Large intestine (tissue), 3 donors: ENCODE data around the gene CEP164. TPM values are rescaled to one million over a fixed set of nuclear protein-coding genes. Genes with fewer than 3 reads are reported as not detected.

Experiments
- DNase-seq, 2 donors: peaks; one replicate each; pipeline versions ENCODE4 v3.0.0 to v3.0.0-alpha.2; 2013
- H3K27ac ChIP-seq: one replicate; pipeline ENCODE4 v1.5.1; 2013; ENCODE audit warnings: low read length
- H3K27me3 ChIP-seq: 2 replicates; pipeline ENCODE4 v1.6.1; 2013; ENCODE audit warnings: low read length; ENCODE audit not compliant: control insufficient read depth, insufficient read depth
- H3K36me3 ChIP-seq: 2 replicates; pipeline ENCODE4 v1.6.1; 2013; ENCODE audit warnings: low read length; ENCODE audit not compliant: control insufficient read depth, insufficient read depth
- H3K4me1 ChIP-seq: one replicate; pipeline ENCODE4 v1.6.1; 2013; ENCODE audit warnings: low read length; ENCODE audit not compliant: control insufficient read depth, insufficient read depth
- H3K4me3 ChIP-seq: one replicate; pipeline ENCODE4 v1.5.1; 2013; ENCODE audit warnings: low read length
- H3K9me3 ChIP-seq: one replicate; pipeline ENCODE4 v1.6.1; 2013; ENCODE audit warnings: mild to moderate bottlenecking, low read depth, low read length, moderate library complexity; ENCODE audit not compliant: control insufficient read depth
- WGBS: methylation state at CpG from one replicate; pipeline ENCODE4 v1.1.5; 2013; ENCODE audit warnings: low lambda C conversion rate; ENCODE audit not compliant: insufficient coverage; 5-methylcytosine and 5-hydroxymethylcytosine counted together
- polyA plus RNA-seq: library from polyadenylated mRNA; unstranded; fragments of 120-200 nt; gene quantifications from one replicate; pipeline ENCODE4 v1.2.1, GENCODE V29; 2013

The CEP164 gene
- polyA plus RNA-seq, 1 donor = 31.0 TPM

DNA sequence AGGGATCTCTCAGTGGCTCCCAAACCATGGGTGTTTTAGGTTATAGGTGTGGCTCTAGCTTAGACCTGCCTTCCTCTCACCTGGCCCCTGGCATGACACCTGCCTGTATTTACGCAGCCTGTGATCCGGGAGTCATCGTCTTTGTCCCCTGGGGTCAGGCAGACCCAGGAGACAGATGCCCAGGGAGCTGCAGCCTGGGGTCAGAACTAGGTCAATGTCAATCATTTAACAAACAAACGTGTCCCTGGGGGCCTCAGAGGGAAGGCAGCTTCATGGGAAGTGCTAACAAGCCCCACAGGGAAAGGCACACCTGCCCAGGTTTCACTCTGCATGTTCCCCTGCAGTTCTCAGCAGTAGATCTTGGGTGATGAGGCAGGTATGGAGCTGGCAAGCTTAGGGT is 24.6 kb upstream of the CEP164 start:
- Histone ChIP-seq H3K4me3 (no peak overlapping the region), H3K27ac (no peak overlapping the region), H3K27me3 (no peaks in the 10 kb centered on the region), H3K36me3 (peaks cover 8% of the 10 kb centered on the region), H3K4me1 (peaks cover 35% of the 10 kb centered on the region), H3K9me3 (no peaks in the 10 kb centered on the region)
- WGBS = no CpG with 5 or more reads among the region's 4 CpGs
- no peak for DNase-seq

DNA sequence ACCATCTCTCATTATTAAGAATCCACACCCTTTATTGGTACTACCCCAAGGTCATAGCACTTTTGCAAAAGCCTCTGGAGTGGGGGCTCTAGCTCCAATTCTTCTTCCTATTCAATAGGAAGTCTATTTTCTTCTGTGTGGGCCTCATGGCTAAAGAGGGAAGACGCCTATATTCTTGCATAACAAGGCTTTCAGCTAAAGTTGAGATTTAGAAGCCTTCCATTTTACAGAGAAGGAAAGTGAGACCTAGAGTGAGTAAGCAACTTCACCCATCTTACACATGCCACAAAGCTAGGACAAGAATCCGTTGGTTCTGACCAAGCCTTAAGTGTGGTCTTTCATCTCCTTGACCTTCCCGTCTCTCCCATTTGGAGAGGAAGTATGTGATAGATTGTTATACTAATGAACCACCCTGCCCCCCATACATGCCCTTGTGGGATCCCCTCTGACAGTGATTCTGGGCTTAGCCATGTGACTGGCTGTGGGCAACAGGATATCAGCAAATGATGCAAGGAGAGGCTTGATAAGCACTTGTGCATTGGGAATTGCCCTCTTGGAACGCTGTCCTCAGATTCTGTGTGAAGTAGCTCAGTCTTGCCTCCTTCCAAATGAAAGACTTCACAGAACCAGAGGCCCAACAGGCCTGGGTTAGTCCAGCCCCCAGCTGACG is 23.9 kb upstream of the CEP164 start:
- WGBS = no CpG with 5 or more reads among the region's 5 CpGs
- H3K4me3 ChIP-seq = no peak overlapping the region
- H3K9me3 ChIP-seq = no peaks in the 10 kb centered on the region
- H3K36me3 ChIP-seq = peaks cover 8% of the 10 kb centered on the region
- no peaks in the 10 kb centered on the region for H3K27me3 ChIP-seq
- peak in 1 of 2 donors; percentile 66 for DNase-seq
- peaks cover 30% of the 10 kb centered on the region for H3K4me1 ChIP-seq
- H3K27ac ChIP-seq = no peak overlapping the region

DNA sequence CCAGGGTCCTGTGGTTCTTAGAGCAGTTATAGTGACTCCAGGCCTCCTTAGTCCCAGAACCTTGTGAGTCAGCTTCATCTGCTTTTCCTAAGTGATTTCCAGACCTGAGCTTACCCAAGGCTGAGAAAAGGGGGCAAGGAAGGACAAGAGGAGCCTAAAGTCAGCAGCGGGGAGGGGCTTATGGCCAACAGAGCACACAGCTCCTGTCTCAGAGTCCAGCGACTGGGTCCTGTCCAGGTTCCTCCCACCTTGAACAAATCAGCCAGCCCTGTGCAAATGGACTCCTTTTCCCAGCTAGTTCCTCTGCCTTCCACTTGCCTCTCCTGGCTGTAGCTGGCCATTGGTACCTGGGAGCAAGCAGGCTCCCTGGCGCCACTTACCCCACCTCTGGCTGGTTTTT is 22.5 kb upstream of the CEP164 start:
- WGBS = no CpG with 5 or more reads among the region's 3 CpGs
- Histone ChIP-seq H3K36me3 (peaks cover 8% of the 10 kb centered on the region), H3K4me1 (peaks cover 17% of the 10 kb centered on the region), H3K9me3 (no peaks in the 10 kb centered on the region), H3K4me3 (no peak overlapping the region), H3K27ac (no peak overlapping the region), H3K27me3 (no peaks in the 10 kb centered on the region)
- no peak for DNase-seq

DNA sequence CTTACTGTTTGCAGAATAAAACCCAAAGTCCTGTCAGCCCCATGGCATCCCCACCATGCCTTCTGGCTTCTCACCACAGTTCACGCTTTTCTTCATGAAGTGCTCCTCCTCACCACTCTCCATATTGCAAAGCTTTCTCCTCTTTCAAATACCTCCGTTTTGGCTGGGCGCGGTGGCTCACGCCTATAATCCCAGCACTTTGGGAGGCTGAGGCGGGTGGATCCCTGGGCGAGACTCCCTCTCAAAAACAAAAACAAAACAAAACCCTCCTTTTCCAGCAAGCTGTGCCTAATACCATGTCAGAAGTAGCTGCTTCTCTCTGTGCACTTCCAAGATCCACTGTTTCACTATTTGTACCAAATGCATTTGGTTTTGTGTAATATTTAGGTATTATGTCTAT is 18.3 kb upstream of the CEP164 start:
- DNase-seq = no peak
- H3K27ac ChIP-seq = no peak overlapping the region
- peaks cover 8% of the 10 kb centered on the region for H3K36me3 ChIP-seq
- no peaks in the 10 kb centered on the region for H3K4me1 ChIP-seq
- H3K4me3 ChIP-seq = no peak overlapping the region
- no peaks in the 10 kb centered on the region for H3K9me3 ChIP-seq
- H3K27me3 ChIP-seq = no peaks in the 10 kb centered on the region
- WGBS = no CpG with 5 or more reads among the region's 7 CpGs

DNA sequence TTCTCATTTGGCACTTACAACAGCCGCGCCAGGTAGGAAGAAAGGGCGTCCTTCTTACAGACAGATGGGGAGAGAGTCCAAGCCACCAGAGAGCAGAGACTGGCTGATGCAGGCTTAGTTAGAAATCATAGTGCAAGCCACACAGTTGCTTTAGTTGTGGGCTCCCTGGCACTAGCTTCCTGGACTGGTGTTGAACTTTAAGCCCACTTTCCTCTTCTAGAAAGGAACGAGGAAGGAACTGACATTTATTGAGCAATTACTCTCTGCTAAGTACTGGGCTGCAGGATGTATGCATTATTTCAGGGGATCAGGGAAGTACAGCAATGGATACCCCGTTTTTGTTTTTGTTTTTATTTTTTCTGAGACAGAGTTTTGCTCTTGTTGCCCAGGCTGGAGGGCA is 14.6 kb upstream of the CEP164 start:
- peaks cover 9% of the 10 kb centered on the region for H3K4me1 ChIP-seq
- H3K27me3 ChIP-seq = no peaks in the 10 kb centered on the region
- no peaks in the 10 kb centered on the region for H3K9me3 ChIP-seq
- H3K36me3 ChIP-seq = no peaks in the 10 kb centered on the region
- H3K4me3 ChIP-seq = no peak overlapping the region
- no CpG with 5 or more reads among the region's 5 CpGs for WGBS
- DNase-seq = peak in 1 of 2 donors; percentile 62
- no peak overlapping the region for H3K27ac ChIP-seq

DNA sequence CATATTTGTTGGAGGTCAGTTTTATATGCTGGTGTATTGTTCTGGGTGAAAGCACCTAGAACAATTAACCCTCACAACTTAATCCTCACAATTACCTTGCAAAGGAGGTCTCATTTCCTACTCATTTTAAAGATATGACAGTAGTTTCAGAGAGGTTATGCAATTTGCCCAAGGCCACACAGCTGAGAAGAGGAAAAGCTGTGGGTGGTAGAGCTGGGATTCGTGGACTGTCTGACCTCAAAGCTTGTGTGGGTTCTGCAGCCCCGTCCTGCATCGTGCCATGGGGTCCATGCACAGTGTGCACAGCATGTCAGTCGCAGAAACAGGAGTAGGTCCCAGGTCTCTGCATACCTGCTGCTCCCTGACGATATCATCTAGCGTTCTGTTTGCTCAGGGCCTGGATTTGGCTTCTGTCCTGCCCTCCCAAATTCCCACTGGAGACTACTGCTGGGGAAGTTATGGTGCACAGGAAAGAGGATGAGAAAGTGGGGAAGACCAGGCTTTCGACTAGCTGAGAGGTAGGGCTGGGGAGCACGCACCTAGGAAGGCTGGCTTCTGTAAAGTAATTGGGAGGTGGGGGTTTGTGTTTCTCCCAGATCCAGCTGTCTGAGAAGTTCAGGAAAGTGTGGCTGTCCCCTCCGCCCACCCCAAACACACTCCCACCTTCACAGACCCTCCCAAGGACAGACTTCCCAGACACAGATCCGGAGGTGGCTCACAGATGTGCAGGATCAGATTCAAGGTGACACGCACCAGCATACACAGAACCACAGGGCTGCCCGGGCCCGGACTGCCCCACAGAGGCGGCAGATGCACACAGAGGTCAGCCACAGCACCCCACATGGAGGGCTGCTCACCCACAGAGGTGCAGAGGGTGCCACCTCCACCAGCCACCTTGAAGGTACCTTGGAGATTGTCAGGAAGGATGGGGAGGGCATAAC is 13.6 kb upstream of the CEP164 start:
- H3K4me3 ChIP-seq = no peak overlapping the region
- H3K27ac ChIP-seq = no peak overlapping the region
- H3K36me3 ChIP-seq = no peaks in the 10 kb centered on the region
- no CpG with 5 or more reads among the region's 14 CpGs for WGBS
- no peak for DNase-seq
- H3K9me3 ChIP-seq = no peaks in the 10 kb centered on the region
- H3K4me1 ChIP-seq = peaks cover 9% of the 10 kb centered on the region
- H3K27me3 ChIP-seq = no peaks in the 10 kb centered on the region

DNA sequence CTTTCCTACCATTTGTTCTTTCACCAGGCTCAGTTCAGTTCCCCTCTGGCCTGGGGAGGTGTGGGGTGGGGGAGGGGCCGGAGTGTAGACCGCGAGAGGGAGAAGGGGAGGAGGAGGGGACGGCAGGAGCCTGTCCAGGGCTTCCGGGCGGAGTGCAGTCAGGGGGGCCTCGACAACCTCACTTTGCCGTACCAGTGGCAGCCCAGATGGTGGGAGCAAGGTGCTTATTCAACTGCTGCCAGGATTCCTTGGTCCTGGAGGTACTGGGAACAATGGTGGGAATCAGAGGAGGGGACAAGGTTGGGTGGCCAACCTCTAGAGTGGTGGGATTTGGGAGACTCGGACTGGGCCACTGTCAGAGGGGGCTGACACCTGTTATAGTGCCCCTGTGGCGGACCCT is 12.8 kb upstream of the CEP164 start:
- no peaks in the 10 kb centered on the region for H3K27me3 ChIP-seq
- no peak for DNase-seq
- peak overlapping the region; percentile 51 for H3K4me3 ChIP-seq
- H3K9me3 ChIP-seq = no peaks in the 10 kb centered on the region
- WGBS = no CpG with 5 or more reads among the region's 10 CpGs
- H3K4me1 ChIP-seq = peaks cover 9% of the 10 kb centered on the region
- no peaks in the 10 kb centered on the region for H3K36me3 ChIP-seq
- H3K27ac ChIP-seq = no peak overlapping the region

DNA sequence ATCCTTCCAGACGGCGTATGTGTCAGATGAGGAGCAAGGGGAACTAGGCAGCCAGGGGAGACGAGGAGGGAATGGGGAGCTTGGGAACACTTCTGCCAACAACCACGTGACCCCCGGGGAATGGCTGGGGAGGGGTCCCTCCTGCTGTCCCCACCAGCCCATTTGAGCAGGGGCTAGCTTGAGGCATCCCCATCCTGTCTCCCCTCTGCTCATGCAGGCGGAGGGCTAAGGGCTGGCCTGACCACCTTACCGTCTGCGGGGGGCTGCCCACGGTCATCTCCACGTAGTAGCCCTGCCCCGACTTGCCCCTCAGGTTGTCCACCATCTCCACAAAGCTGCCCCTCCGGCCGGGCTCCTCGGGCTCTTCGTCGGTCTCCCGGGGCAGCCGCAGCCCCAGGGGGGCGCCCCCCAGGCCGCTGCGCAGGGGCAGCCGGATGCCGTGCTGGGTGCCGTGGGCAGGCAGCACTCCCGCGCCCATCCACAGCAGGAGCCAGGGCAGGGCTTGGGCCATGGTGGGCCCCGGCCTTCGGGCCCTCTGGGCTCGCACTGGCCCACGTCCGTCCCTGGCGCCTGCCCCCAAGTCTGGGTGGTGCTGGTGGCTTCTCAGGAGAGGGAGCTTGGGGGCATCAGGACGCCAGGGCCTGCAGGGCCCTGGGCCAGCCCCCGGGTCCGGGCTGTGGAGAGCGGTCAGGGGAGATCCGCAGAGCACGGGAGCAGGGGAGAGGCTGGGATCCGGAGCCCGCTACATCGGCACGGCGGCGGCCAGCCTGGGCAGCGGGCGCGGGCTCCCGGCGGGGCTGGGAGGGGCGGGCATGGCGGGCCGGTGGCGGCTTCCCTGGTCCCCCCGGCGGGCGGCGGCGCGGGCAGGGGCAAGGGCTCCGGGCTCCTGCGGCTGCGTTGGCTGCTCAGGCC is 12.1 kb upstream of the CEP164 start:
- Histone ChIP-seq H3K27me3 (no peaks in the 10 kb centered on the region), H3K4me1 (peaks cover 9% of the 10 kb centered on the region), H3K9me3 (no peaks in the 10 kb centered on the region), H3K4me3 (peak overlapping the region; percentile 51), H3K27ac (no peak overlapping the region), H3K36me3 (no peaks in the 10 kb centered on the region)
- no CpG with 5 or more reads among the region's 62 CpGs for WGBS
- DNase-seq = peak in 1 of 2 donors; percentile 18

DNA sequence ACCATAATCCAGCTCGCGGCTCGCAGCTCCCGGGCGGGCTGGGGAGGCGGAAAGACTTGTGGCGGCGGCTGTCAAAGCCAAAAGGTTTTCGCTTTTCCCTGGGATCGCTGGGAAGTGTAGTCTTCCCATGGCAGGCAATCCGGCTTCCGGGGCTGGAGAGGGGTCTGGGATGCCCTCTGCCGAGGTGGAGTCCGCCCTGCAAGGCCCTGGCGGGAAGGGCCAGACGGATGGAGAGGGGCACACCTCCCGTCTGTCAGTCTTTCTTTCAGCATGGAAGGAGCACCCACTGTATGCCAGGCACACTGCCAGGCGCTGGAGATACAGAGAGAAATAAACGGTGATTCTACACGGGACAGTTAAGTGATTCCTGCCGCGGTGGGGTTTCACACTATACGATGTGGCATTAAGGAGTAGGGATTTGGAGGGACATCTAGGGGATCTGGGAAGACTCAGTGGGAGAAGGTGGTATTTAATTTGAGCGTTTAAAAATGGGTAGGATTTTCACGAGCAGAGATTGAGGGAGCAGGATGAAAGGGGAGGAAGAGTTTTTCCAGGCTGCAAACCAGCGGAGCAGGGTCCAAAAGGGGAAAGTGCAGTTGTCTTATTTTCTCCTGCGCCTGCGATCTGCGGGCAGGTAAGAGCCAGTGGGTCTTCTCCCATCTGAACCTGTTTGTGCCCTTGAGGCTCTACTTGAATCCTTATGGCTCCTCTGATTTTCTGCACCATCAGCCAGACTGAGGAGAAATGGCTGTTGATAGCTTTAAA is 11.3 kb upstream of the CEP164 start, which contains the start of gene BACE1:
Gene BACE1, minus strand, starts transcription at position 60 of the 765 bp plus-strand sequence. CDS start 461 bp downstream, outside the sequence.
- DNase-seq = peak; percentile 70 to 86
- Histone ChIP-seq H3K27me3 (no peaks in the 10 kb centered on the region), H3K4me1 (peaks cover 9% of the 10 kb centered on the region), H3K4me3 (peak within 1 kb of the TSS; percentile 51), H3K27ac (peak within 1 kb of the TSS; percentile 12), H3K36me3 (no peaks in the 10 kb centered on the region), H3K9me3 (no peaks in the 10 kb centered on the region)
- 0% methylated on average over 1 of the region's 29 CpGs for WGBS
